CD4-positive, alpha-beta T cell treated with Interleukin-4 for 1 hour (primary cell): ENCODE measurements around the gene RBBP8NL.

ENCODE experiments used
- DNase-seq, 2 donors: peaks; one replicate each; pipeline ENCODE4 v3.0.0-alpha.2; 2020 to 2022

Gene RBBP8NL

GRCh38 chr20:62405108-62405980 is 22.0 kb downstream of the RBBP8NL start:
- DNase-seq, result peak in 1 of 2 donors; percentile 16

GRCh38 chr20:62404761-62405107 is 22.6 kb downstream of the RBBP8NL start:
- no peak for DNase-seq

GRCh38 chr20:62404112-62404665 is 23.1 kb downstream of the RBBP8NL start:
- DNase-seq, result no peak

- no peak for DNase-seq
Measured at GRCh38 chr20:62403331-62403730, 24.0 kb downstream of the RBBP8NL start.

GRCh38 chr20:62402456-62403150 is 24.7 kb downstream of the RBBP8NL start:
- no peak for DNase-seq

- no peak for DNase-seq
Measured at GRCh38 chr20:62401331-62401779, 26.0 kb downstream of the RBBP8NL start.

GRCh38 chr20:62400541-62400940 is 26.8 kb downstream of the RBBP8NL start:
- no peak for DNase-seq

- no peak for DNase-seq
Measured at GRCh38 chr20:62400021-62400420, 27.3 kb downstream of the RBBP8NL start.

GRCh38 chr20:62398120-62398821 is 29.1 kb downstream of the RBBP8NL start:
- no peak for DNase-seq

- DNase-seq, result no peak
Measured at GRCh38 chr20:62396367-62397239, 30.7 kb downstream of the RBBP8NL start.

- DNase-seq, result no peak
Measured at GRCh38 chr20:62395311-62396242, 31.8 kb downstream of the RBBP8NL start.

GRCh38 chr20:62394248-62395245 is 32.8 kb downstream of the RBBP8NL start:
- DNase-seq, result no peak

GRCh38 chr20:62393830-62394229 is 33.5 kb downstream of the RBBP8NL start:
- no peak for DNase-seq

- DNase-seq, result no peak
Measured at GRCh38 chr20:62393335-62393665, 34.0 kb downstream of the RBBP8NL start.

GRCh38 chr20:62392621-62393334 is 34.6 kb downstream of the RBBP8NL start:
- no peak for DNase-seq

- no peak for DNase-seq
Measured at GRCh38 chr20:62392077-62392418, 35.3 kb downstream of the RBBP8NL start.

- DNase-seq, result no peak
Measured at GRCh38 chr20:62391165-62392076, 35.9 kb downstream of the RBBP8NL start.
